HepG2 (cell line): ENCODE results near the gene LINGO3. TPM values are rescaled to one million over a fixed set of nuclear protein-coding genes. Genes with fewer than 3 reads are reported as not detected.

Experiments
- FIP1L1 ChIP-seq: fragments of 200-400 bp; formaldehyde crosslinking; IDR thresholded peaks from 2 replicates; pipeline ENCODE4 v1.6.1; 2018; ENCODE audit warnings: low read depth, mild to moderate bottlenecking, low read length, moderate library complexity, borderline replicate concordance; ENCODE audit not compliant: insufficient read depth
- GATAD2A ChIP-seq: IDR thresholded peaks from 2 replicates; pipeline ENCODE4 v1.6.1; 2016
- KLF6 ChIP-seq: IDR thresholded peaks from 2 replicates; pipeline ENCODE4 v1.8.0; 2016; ENCODE audit warnings: missing biosample characterization, missing genetic modification reagents
- LRRFIP1 ChIP-seq: sonication (generic); formaldehyde crosslinking; conservative IDR thresholded peaks from 2 replicates; pipeline ENCODE4 v1.4.0; 2020; ENCODE audit warnings: missing genetic modification reagents
- NR3C1 ChIP-seq: sonication (generic); formaldehyde crosslinking; IDR thresholded peaks from 2 replicates; pipeline ENCODE4 v1.4.0; 2020; ENCODE audit warnings: missing genetic modification reagents
- POGZ ChIP-seq: sonication (generic); formaldehyde crosslinking; IDR thresholded peaks from 2 replicates; pipeline ENCODE4 v1.4.0; 2020; ENCODE audit warnings: mild to moderate bottlenecking, missing genetic modification reagents
- SALL2 ChIP-seq: sonication (generic); formaldehyde crosslinking; IDR thresholded peaks from 2 replicates; pipeline ENCODE4 v1.8.1; 2023; ENCODE audit warnings: mild to moderate bottlenecking, missing genetic modification reagents, inconsistent platforms
- SP1 ChIP-seq, 2 experiments: fragments of 450-650 bp in 1 of 2; sonication (generic) in 1 of 2; formaldehyde crosslinking in 1 of 2; IDR thresholded peaks; 2 replicates each; pipeline versions ENCODE4 v1.4.0 to v1.6.1; 2016 to 2020; ENCODE audit warnings: missing genetic modification reagents in 1 of 2
- ZNF282 ChIP-seq: fragments of 450-650 bp; IDR thresholded peaks from 2 replicates; pipeline ENCODE4 v1.6.1; 2018; ENCODE audit not compliant: partially characterized antibody
- ZNF501 ChIP-seq: sonication (generic); formaldehyde crosslinking; IDR thresholded peaks from 2 replicates; pipeline ENCODE4 v1.5.1; 2020; ENCODE audit warnings: mild to moderate bottlenecking, moderate library complexity, missing genetic modification reagents
- ZNF598 ChIP-seq: sonication (generic); formaldehyde crosslinking; IDR thresholded peaks from 2 replicates; pipeline ENCODE4 v1.5.1; 2020; ENCODE audit warnings: mild to moderate bottlenecking, missing genetic modification reagents, borderline replicate concordance
- ZNF629 ChIP-seq: sonication (generic); formaldehyde crosslinking; conservative IDR thresholded peaks from 2 replicates; pipeline ENCODE4 v1.5.0; 2020; ENCODE audit warnings: missing genetic modification reagents
- polyA plus RNA-seq, 8 experiments: library from polyadenylated mRNA; depleted of rRNA in 3 of 8; stranded (reverse) in 7 of 8; unstranded in 1 of 8; fragments of >200 nt; fragmentation: Illumina TruSeq in 4 of 8; extraction: Trizol in 4 of 8; gene quantifications; 2 replicates each; pipeline versions ENCODE4 v1.2.1 to v1.2.3, GENCODE V29; 2011 to 2016; ENCODE audit warnings: low read depth in 4 of 8, missing spikeins in 1 of 8, mixed read lengths in 1 of 8; ENCODE audit not compliant: insufficient read depth in 1 of 8
- total RNA-seq, 5 experiments: library from RNA; depleted of rRNA; stranded (reverse); fragments of >200 nt; fragmentation: Illumina TruSeq; extraction: Trizol; gene quantifications; 2 replicates each; pipeline ENCODE4 v1.2.3, GENCODE V29; 2016; ENCODE audit warnings: low read depth in 1 of 5
- TF ChIP-seq, protein P1 (sequence below), 2 experiments: sonication (generic) in 1 of 2; formaldehyde crosslinking in 1 of 2; IDR thresholded peaks; 2 replicates each; pipeline versions ENCODE4 v1.6.1 to v1.9.0; 2014 to 2022; ENCODE audit warnings: antibody characterized with exemption in 1 of 2, borderline replicate concordance in 1 of 2, inconsistent platforms in 1 of 2, low read depth in 1 of 2, missing genetic modification reagents in 1 of 2
- TF ChIP-seq, protein P2 (sequence below), 2 experiments: sonication (generic) in 1 of 2; formaldehyde crosslinking in 1 of 2; IDR thresholded peaks; 2 replicates each; pipeline versions ENCODE4 v1.4.0 to v1.6.1; 2016 to 2020; ENCODE audit warnings: borderline replicate concordance in 1 of 2, low read depth in 1 of 2, mild to moderate bottlenecking in 1 of 2, missing genetic modification reagents in 1 of 2

LINGO3 gene
- total and polyA plus RNA-seq, 2 of the 13 experiments (the other 11 are each of a cell fraction or from before 2014, with no cell fraction given): not detected

DNA sequence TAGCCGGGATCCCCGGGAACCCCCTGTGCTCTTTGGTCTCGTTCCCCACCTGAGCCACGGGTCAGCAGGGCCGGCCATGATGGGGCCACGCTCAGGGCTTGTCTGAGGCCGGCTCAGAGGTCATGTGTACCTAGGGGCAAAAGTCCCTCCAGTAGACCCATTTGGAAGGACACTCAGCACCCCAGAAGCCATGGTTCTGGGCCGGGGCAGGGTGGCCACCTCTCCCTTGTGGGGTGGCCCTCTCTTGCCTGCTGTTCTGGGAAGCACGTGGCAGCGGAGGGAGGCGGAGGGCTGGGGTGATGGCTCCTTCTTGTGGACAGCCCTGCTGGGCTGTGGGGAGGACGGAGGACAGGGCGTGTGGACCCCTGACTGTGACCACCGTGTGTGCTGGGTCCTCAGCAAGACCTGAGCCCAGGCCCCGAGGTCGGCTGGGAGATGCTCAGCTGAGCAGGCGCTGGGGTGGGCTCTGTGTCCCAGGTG, 19.6 kb downstream of the LINGO3 start (continued):
- TF ChIP-seq SALL2 (CRISPR knock-in tag) (0 out of 2 replicates have a peak, but pooled peaks have one; percentile 34), ZNF282 (no peak), ZNF598 (CRISPR knock-in tag) (0 out of 2 replicates have a peak, but pooled peaks have one; percentile 33), GATAD2A (CRISPR knock-in tag) (0 out of 2 replicates have a peak, but pooled peaks have one; percentile 43), SP1 (IDR thresholded peaks at IDR 0.05) (no peak), SP1 (CRISPR knock-in tag; IDR thresholded peaks at IDR 0.05) (no peak), ZNF501 (CRISPR knock-in tag) (peak; percentile 80; the same call in 1 of the 2 replicates), NR3C1 (CRISPR knock-in tag) (no peak), FIP1L1 (no peak), POGZ (CRISPR knock-in tag) (no peak), ZNF629 (peak; percentile 53; the same call in 1 of the 2 replicates), LRRFIP1 (CRISPR knock-in tag) (no peak), KLF6 (CRISPR knock-in tag) (0 out of 2 replicates have a peak, but pooled peaks have one; percentile 29)
- TF ChIP-seq, protein P1, sequence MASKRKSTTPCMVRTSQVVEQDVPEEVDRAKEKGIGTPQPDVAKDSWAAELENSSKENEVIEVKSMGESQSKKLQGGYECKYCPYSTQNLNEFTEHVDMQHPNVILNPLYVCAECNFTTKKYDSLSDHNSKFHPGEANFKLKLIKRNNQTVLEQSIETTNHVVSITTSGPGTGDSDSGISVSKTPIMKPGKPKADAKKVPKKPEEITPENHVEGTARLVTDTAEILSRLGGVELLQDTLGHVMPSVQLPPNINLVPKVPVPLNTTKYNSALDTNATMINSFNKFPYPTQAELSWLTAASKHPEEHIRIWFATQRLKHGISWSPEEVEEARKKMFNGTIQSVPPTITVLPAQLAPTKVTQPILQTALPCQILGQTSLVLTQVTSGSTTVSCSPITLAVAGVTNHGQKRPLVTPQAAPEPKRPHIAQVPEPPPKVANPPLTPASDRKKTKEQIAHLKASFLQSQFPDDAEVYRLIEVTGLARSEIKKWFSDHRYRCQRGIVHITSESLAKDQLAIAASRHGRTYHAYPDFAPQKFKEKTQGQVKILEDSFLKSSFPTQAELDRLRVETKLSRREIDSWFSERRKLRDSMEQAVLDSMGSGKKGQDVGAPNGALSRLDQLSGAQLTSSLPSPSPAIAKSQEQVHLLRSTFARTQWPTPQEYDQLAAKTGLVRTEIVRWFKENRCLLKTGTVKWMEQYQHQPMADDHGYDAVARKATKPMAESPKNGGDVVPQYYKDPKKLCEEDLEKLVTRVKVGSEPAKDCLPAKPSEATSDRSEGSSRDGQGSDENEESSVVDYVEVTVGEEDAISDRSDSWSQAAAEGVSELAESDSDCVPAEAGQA (IDR thresholded peaks at IDR 0.05; ENCODE audit: low read depth): 0 out of 2 replicates have a peak, but pooled peaks have one; percentile 19
- TF ChIP-seq, protein P1 (CRISPR knock-in tag; IDR thresholded peaks at IDR 0.05; ENCODE audit: borderline replicate concordance): no peak
- TF ChIP-seq, protein P2, sequence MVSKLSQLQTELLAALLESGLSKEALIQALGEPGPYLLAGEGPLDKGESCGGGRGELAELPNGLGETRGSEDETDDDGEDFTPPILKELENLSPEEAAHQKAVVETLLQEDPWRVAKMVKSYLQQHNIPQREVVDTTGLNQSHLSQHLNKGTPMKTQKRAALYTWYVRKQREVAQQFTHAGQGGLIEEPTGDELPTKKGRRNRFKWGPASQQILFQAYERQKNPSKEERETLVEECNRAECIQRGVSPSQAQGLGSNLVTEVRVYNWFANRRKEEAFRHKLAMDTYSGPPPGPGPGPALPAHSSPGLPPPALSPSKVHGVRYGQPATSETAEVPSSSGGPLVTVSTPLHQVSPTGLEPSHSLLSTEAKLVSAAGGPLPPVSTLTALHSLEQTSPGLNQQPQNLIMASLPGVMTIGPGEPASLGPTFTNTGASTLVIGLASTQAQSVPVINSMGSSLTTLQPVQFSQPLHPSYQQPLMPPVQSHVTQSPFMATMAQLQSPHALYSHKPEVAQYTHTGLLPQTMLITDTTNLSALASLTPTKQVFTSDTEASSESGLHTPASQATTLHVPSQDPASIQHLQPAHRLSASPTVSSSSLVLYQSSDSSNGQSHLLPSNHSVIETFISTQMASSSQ (IDR thresholded peaks at IDR 0.05; ENCODE audit: low read depth): no peak
- TF ChIP-seq, protein P2 (CRISPR knock-in tag; IDR thresholded peaks at IDR 0.05; ENCODE audit: borderline replicate concordance): no peak
